PFSK-1 (cell line): ENCODE results near the gene FOXO1.

Source experiments
- FOXP2 ChIP-seq: optimal IDR thresholded peaks from 2 replicates; pipeline ENCODE3; 2011; ENCODE audit warnings: borderline replicate concordance, control low read depth, inconsistent platforms; ENCODE audit not compliant: insufficient read depth; ENCODE audit errors: extremely low read length, extremely low read depth
- POLR2AphosphoS5 ChIP-seq: IDR thresholded peaks from 2 replicates; pipeline ENCODE4 v1.6.1; 2012; ENCODE audit warnings: low read depth, mild to moderate bottlenecking, control low read depth, low read length, moderate library complexity
- REST ChIP-seq, 2 experiments: IDR thresholded peaks; 2 replicates each; pipeline versions ENCODE4 v1.6.1 to v1.8.0; 2011 to 2012; ENCODE audit warnings: low read depth in 2 of 2, low read length in 2 of 2, control low read depth in 1 of 2, inconsistent platforms in 1 of 2, mild to moderate bottlenecking in 1 of 2, moderate library complexity in 1 of 2; ENCODE audit not compliant: insufficient read depth in 1 of 2
- SIN3A ChIP-seq: IDR thresholded peaks from 2 replicates; pipeline ENCODE4 v1.6.1; 2012; ENCODE audit warnings: mild to moderate bottlenecking, low read length, moderate library complexity, borderline replicate concordance; ENCODE audit not compliant: insufficient read depth
- TAF1 ChIP-seq: IDR thresholded peaks from 2 replicates; pipeline ENCODE4 v1.6.1; 2012; ENCODE audit warnings: low read length, control low read depth, borderline replicate concordance; ENCODE audit not compliant: insufficient read depth

FOXO1 gene

GRCh38 chr13:40535345-40535836 is 131.1 kb downstream of the FOXO1 start:
- no peak for TF ChIP-seq FOXP2
- no peak for TF ChIP-seq TAF1
- no peak for TF ChIP-seq SIN3A
- TF ChIP-seq REST (IDR thresholded peaks at IDR 0.05; ENCODE audit: insufficient read depth in 1 of 2, low read depth in 2 of 2, low read length in 2 of 2) = no peak
- no peak for TF ChIP-seq POLR2AphosphoS5

- TF ChIP-seq SIN3A (no peak), REST (IDR thresholded peaks at IDR 0.05; ENCODE audit: insufficient read depth in 1 of 2, low read depth in 2 of 2, low read length in 2 of 2) (no peak), FOXP2 (no peak), TAF1 (no peak), POLR2AphosphoS5 (no peak)
Observed at GRCh38 chr13:40534456-40534855, 132.0 kb downstream of the FOXO1 start.

- no peak for TF ChIP-seq TAF1
- no peak for TF ChIP-seq POLR2AphosphoS5
- no peak for TF ChIP-seq FOXP2
- TF ChIP-seq REST (IDR thresholded peaks at IDR 0.05; ENCODE audit: insufficient read depth in 1 of 2, low read depth in 2 of 2, low read length in 2 of 2) = no peak
- TF ChIP-seq SIN3A = no peak
Observed at GRCh38 chr13:40533072-40533471, 133.4 kb downstream of the FOXO1 start.

- no peak for TF ChIP-seq TAF1
- no peak for TF ChIP-seq POLR2AphosphoS5
- no peak for TF ChIP-seq SIN3A
- TF ChIP-seq FOXP2 = no peak
- TF ChIP-seq REST (IDR thresholded peaks at IDR 0.05; ENCODE audit: insufficient read depth in 1 of 2, low read depth in 2 of 2, low read length in 2 of 2) = no peak
Observed at GRCh38 chr13:40530961-40531360, 135.5 kb downstream of the FOXO1 start.

GRCh38 chr13:40528881-40529280 is 137.6 kb downstream of the FOXO1 start:
- TF ChIP-seq SIN3A (no peak), TAF1 (no peak), REST (IDR thresholded peaks at IDR 0.05; ENCODE audit: insufficient read depth in 1 of 2, low read depth in 2 of 2, low read length in 2 of 2) (no peak), FOXP2 (no peak), POLR2AphosphoS5 (no peak)
